HG03159 (cell line): Measurements from ENCODE around the gene KRTAP10-3.

Experiments used
- ATAC-seq: cut with Tn5 transposase; IDR thresholded peaks from one replicate; pipeline ENCODE4 v1.9.1; 2021; ENCODE audit warnings: mild to moderate bottlenecking, moderate library complexity; ENCODE audit not compliant: unreplicated experiment

Gene KRTAP10-3

DNA sequence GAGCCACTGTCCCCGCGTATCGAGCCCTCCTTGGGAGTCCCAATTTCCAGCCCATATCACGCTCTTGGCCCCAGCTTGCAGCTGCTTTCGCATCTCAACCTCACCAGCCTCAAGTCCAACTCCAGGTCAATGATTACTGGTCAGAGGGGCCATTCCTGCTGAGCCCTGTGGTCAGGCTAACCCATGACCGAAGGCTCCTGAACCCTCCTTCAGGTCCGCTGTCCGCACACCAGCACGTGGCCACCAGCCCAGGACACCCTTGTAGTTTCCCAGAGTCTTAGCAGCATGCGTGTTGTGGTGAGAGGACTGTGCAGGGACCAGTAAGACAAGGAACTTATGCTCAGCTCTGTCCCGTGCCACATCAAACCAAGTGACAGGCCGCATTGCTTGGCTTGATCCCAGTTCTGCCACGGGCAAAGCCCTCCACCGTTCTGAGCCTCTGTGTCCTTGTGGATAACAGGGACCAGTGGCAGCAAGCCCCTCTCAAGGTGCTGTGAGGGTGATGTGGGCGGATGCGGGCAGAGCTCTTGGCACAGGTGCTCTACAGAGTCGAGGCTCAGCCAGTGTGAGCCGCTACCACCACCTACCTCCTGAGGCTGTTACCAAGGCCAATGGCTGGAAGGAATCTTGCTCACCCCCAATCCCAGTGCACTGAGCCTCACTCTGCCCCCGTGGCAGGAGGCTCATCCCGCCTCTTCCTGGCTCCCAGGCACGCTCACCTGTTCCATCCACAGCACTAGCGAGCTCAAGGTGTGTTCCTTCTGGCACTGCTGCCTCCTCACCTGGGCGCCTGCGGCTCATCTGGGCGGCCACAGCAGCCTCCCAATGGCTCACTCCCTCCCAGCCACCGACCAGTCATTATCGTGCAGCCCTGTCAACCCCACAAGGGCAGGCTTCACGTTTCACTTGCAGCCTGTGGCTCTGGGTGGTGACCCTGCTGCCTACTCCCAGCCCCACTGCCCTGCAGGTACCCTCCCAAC is 39.0 kb downstream of the KRTAP10-3 start:
- no peak for ATAC-seq

DNA sequence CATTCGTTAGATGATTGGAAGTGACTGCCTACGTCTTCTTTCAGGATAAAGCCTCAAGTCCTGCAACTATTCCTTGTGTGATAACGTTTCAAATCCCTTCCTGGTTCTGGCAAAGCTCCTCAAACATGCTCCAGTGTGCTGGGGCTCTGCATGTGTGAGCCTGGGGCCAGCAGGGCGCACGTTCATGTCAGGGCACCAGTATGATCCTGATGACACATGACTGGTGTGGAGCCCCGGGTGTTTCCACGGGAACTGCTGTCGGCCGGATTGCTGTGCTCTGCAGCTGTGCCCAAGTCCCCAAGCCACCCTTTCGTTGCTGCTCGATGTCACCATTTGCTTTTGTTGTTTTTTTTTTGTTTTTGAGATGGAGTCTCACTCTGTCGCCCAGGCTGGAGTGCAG is 39.9 kb downstream of the KRTAP10-3 start:
- no peak for ATAC-seq

GRCh38 chr21:44517175-44517899 is 41.3 kb downstream of the KRTAP10-3 start:
- ATAC-seq: no peak

- ATAC-seq: no peak
Measured at GRCh38 chr21:44516828-44517174, 41.8 kb downstream of the KRTAP10-3 start.

GRCh38 chr21:44516342-44516741 is 42.3 kb downstream of the KRTAP10-3 start:
- no peak for ATAC-seq

DNA sequence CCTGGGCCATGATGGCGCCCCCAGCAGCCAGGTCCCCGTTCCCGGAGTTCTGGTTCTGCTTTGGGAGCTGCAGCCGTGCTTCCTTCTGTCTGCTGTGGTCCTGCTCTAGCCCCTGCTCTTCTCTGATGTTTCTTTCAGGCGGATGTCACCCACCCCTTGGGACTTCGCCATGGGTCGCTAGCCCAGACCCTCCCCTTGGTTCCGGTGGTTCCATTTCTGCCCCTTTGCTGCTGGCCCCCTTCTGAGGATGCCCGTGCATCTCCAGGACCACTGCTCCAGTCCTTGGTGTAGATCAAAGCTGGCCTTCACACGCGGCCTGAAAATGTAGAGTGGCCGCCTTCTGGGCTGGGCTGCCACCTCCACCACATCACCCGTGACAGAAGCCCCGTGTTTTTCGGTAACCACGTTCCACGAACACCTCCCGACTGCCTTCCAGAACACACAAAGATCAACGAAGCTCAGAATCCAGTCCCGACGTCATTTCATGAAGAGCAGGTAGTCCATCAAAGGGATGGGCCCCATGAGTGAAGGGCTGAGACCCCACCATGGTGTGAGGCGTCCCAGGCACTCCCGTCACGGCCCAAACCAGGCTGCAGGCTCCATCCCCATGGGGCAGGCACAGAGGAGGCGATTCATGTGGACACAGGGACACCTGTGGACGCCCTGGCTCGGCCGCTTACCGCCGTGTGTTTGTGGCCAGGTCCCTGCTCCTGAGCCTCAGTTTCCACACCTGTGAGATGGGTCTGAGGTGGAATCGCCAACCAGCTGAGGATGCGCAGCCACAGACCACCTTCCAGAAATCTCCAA is 43.0 kb downstream of the KRTAP10-3 start:
- ATAC-seq: no peak

DNA sequence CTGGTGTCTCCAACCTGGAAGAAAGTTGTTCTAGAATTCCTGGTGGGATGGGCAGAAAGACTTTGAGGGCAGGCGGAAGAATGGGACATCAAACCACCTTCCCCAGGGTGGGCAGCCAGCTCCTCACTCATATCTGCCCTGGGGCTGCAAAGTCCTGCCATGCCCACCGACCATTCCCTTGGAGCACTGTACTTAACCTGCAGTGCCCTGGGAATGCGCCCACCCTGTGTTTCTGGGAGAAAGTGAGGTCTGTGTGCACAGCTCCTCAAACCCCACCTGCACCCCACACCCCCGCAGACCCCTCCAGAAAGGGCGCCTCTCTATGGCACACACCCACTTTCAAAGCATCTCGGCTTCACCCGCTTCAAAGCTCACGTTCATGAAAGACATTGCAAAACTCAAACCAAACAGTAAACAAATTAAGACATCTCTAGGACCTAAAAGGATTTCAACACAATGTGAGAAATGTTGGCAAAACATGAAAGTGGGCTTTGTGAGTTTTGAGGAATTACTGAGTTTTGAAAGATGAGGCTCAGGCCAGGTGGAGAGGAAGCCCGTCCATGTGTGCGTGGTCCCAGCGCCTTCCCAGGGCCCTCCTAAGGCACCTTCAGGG is 43.7 kb downstream of the KRTAP10-3 start:
- ATAC-seq: no peak

GRCh38 chr21:44514218-44514520 is 44.4 kb downstream of the KRTAP10-3 start:
- ATAC-seq: no peak

- ATAC-seq: no peak
Measured at GRCh38 chr21:44513389-44514217, 45.0 kb downstream of the KRTAP10-3 start.

DNA sequence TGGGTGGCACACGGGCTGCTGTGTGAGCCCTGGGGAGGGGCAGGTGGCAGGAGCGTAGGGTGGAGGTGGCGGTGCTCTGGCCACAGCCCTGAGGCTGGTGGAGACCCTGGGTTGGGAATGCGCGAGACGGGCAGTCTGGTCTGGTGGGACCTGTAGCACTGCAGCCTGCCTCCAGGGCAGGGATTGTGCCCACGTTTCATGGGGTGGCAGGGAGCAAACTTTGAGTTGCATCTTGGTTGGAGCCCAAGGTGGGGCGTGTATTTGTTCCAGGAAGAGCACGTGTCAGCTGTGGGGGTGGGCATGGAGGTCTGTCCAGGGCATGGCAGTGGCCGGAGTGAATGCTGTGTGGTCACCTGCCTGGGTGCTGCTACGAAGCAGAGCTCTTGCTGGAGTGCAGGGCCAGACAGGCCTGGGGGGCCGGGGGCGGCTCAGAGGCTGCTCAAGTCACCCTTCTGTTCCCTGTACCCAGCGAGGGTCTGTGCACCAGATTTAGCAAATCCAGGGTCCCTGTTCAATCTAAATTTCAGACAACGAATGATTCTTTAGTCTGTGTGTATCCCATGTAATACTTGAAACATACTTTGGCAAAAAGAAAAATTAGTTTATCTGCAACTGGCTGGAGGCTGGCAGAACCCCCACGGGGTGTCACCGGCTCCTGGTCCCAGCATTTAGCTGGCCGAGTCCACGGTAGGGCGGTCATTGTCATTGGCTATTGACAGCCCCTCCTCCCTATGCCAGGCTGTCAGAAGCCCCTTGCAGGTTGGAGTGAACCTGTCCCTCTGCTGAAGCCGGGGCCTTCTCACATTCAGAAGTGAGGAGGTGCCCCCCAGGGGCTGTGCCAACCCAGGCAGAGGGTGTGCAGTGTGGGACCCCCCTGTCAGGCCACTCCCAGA is 45.9 kb downstream of the KRTAP10-3 start:
- ATAC-seq: no peak

DNA sequence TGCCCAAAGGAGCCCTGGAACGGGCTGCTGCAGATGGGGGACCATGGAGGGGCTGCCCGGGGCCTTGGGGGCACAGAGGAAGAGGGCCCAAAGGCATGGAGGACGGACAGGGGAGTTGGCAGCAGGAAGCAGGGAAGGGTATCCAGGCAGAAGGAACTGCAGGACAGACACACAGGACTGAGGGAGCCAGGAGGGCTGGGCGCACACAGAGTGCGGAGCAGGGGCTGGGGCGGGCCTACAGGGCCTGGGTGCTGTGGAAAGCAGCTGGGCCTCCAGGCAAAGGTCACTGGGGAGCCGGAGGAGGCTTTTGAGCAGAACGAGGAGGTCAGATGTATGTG is 46.7 kb downstream of the KRTAP10-3 start:
- ATAC-seq: no peak

- ATAC-seq: no peak
Measured at GRCh38 chr21:44511219-44511937, 47.2 kb downstream of the KRTAP10-3 start.

DNA sequence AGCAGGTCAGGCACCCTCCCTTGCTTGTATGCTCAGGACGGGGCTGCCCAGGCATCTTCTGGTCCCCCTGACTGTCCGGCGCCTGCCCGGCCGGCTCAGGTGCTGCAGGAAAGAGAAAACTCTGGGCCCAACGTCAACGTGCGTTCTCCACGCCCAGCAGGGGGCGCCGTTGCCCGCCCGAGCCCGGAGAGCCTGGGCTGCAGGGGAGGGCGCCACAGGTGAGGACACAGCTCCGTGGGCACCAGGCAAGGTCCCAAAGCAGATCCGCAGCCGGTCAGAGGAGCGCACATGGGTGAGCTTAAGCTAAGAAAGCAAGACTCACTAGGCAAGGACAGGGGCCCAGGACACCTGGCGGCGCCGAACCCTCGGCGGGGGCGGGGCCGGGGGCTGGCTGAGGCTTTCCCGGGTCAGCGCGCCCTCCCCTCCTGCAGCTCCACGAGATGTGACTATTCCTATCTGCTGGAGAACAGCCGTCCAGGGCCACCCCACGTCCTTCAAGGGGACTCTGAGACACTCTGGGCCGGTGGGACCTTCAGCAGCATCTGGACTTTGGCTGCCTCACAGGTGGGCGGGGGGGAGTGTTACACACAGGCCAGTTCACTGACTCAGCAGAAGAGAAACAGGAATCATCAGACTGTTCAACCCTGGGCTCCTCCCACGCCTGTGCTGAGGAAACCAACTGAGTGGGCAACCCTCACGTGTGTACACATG is 47.9 kb downstream of the KRTAP10-3 start:
- ATAC-seq: no peak

- ATAC-seq: no peak
Measured at GRCh38 chr21:44510109-44510507, 48.5 kb downstream of the KRTAP10-3 start.

DNA sequence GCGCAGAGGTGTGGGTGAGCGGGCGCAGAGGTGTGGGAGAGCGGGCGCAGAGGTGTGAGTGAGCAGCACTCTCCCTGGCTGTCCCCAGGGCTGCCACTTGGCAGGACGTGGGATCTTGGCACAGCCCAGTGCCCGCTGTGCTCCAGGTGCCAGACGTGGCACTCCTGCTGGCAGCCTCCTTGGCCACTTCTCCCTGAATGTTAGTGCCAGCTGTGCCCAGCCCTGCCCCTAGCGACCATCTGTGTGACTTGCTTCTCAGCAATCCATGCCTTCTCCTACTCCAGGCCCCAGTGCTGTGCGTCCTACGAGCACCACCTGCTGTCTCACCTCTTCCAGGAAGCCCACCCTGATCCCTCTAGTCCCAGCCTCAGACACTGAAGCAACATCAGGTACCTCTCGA is 49.1 kb downstream of the KRTAP10-3 start:
- ATAC-seq: no peak

GRCh38 chr21:44508711-44509445 is 49.7 kb downstream of the KRTAP10-3 start:
- no peak for ATAC-seq

GRCh38 chr21:44508426-44508710 is 50.2 kb downstream of the KRTAP10-3 start:
- no peak for ATAC-seq
